Embryonic facial prominence (tissue), 1 donor: ENCODE data around the gene DAO.
"Not testable (repeated sequence)": the region's sequence is repeated elsewhere in the genome, so short reads cannot be mapped to it uniquely, and the experiment has no call there.

Experiments
- DNase-seq: peaks from one replicate; pipeline ENCODE4 v3.0.0-alpha.2; 2016; ENCODE audit errors: extremely low spot score

The DAO gene

GRCh38 chr12:108879615-108880254 lies at the start of gene DAO:
TSS of gene DAO (plus strand) at chr12:108880092. CDS start at chr12:108885007, 4,915 bp downstream.
- DNase-seq: no peak

GRCh38 chr12:108831309-108831991 lies 48.4 kb upstream of the DAO start:
- DNase-seq: no peak

- no peak for DNase-seq
Measured at GRCh38 chr12:108832208-108832607, 47.7 kb upstream of the DAO start.

- peak; percentile 27 for DNase-seq
Measured at GRCh38 chr12:108832730-108833354, 47.0 kb upstream of the DAO start.

GRCh38 chr12:108833355-108833733 lies 46.5 kb upstream of the DAO start:
- no peak for DNase-seq

GRCh38 chr12:108833757-108834472 lies 46.0 kb upstream of the DAO start:
- DNase-seq: no peak

- DNase-seq: no peak
Measured at GRCh38 chr12:108835860-108836634, 43.8 kb upstream of the DAO start.

GRCh38 chr12:108837239-108837638 lies 42.7 kb upstream of the DAO start:
- DNase-seq: no peak

- no peak for DNase-seq
Measured at GRCh38 chr12:108837680-108838079, 42.2 kb upstream of the DAO start.

- no peak for DNase-seq
Measured at GRCh38 chr12:108838194-108839017, 41.5 kb upstream of the DAO start.

GRCh38 chr12:108839018-108839889 lies 40.6 kb upstream of the DAO start:
- no peak for DNase-seq

GRCh38 chr12:108839890-108840230 lies 40.0 kb upstream of the DAO start:
- DNase-seq: no peak

- DNase-seq: no peak
Measured at GRCh38 chr12:108840605-108841332, 39.1 kb upstream of the DAO start.

- DNase-seq: not testable (repeated sequence)
Measured at GRCh38 chr12:108841825-108842224, 38.1 kb upstream of the DAO start.

GRCh38 chr12:108842361-108842760 lies 37.5 kb upstream of the DAO start:
- DNase-seq: no peak

GRCh38 chr12:108843187-108843586 lies 36.7 kb upstream of the DAO start:
- DNase-seq: no peak

- DNase-seq: no peak
Measured at GRCh38 chr12:108845696-108846095, 34.2 kb upstream of the DAO start.

- no peak for DNase-seq
Measured at GRCh38 chr12:108846290-108846701, 33.6 kb upstream of the DAO start.

- DNase-seq: no peak
Measured at GRCh38 chr12:108847705-108848104, 32.2 kb upstream of the DAO start.
